Measurements from ENCODE around the gene PCBD1.
"Not testable (repeated sequence)": the region's sequence is repeated elsewhere in the genome, so short reads cannot be mapped to it uniquely, and the experiment has no call there.

Gene PCBD1

DNA sequence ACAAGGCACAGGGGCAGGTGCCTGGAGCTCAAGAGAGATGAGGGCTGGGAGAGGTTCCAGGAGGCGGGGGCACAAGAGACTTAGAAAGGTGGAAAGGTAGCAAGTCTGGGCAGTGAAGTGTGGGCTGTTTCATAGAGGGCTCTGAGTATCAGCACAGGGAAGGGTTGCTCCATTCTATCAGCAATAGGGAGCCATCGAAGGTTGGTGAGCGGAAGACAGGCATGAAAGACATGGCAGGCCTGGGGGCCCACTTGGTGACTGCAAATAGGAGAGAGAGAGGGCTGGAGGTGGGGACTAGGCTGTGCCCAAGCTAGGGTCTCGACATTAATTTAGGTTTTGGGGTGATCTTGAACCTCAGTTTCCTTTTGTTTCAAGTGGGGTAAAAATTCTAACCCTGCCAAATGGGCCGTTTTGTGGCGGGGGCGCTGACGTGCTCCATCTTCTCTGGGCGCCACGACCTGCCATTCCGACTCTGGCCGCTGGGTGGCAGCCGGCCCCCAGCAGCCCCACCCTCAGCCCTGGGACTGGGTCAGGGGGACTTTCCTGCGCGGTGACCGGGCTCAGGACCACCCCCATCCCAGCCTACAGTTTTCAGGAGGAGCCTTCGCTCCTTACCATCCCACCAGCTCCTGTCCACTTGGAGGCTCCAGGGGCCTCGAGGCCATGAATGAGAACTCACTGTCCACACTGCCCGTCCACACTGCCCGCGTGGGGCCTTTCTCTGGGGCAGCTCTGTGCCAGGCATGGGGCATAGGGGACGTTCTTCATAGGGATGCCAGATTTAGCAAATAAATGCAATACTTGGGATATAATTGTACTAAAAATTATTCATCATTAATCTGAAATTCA is 37.2 kb upstream of the PCBD1 start:
- Mint-ChIP-seq H3K4me1 (ENCODE audit: low read depth) (no peaks in the 10 kb centered on the region), H3K4me3 (no peak overlapping the region), H3K27me3 (peaks cover 9% of the 10 kb centered on the region), H3K9me3 (no peaks in the 10 kb centered on the region), H3K27ac (no peak overlapping the region), H3K36me3 (ENCODE audit: low read depth) (no peaks in the 10 kb centered on the region)

DNA sequence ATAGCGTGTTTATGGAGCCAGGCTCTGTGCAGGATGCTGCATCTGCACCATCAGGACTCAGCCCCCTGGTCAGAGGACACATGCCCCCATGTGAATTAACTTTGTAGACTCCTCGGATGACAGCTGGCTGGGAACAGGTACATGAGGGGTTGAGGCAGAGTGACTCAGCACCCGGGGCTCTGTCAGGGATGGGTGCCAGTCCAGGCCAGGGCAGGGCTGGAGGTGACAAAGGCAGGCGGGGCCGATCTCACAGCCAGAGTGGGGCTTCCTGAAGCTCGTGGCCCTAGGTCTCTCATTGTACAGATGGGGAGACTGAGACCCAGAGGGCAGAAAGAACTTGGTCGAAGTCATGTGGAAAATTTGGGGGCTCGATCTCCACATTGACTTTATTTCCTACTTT is 35.3 kb upstream of the PCBD1 start:
- H3K4me1 Mint-ChIP-seq (ENCODE audit: low read depth): no peaks in the 10 kb centered on the region
- H3K9me3 Mint-ChIP-seq: no peaks in the 10 kb centered on the region
- no peak overlapping the region for H3K4me3 Mint-ChIP-seq
- no peaks in the 10 kb centered on the region for H3K36me3 Mint-ChIP-seq (ENCODE audit: low read depth)
- peaks cover 9% of the 10 kb centered on the region for H3K27me3 Mint-ChIP-seq
- H3K27ac Mint-ChIP-seq: no peak overlapping the region

DNA sequence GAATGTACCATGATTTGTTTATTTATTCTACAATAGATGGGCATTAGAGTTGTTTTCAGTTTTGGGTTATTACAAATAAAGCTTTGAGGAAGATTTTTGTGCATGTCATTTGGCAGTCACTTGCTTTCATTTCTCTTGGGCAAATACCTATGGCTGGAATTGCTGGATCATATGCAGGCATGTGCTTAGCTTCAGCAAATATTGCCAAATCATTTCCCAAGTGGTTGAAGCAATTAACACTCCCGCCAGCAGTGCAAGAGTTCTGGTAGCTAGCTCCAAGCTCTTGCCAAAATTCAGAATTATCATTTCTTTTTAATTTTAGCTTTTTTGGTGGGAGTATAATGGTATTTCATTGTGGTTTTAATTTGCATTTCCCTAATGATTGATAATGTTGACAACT is 32.9 kb upstream of the PCBD1 start:
- Mint-ChIP-seq H3K27ac (no peak overlapping the region), H3K36me3 (ENCODE audit: low read depth) (no peaks in the 10 kb centered on the region), H3K9me3 (no peaks in the 10 kb centered on the region), H3K4me3 (no peak overlapping the region), H3K27me3 (peaks cover 9% of the 10 kb centered on the region), H3K4me1 (ENCODE audit: low read depth) (no peaks in the 10 kb centered on the region)

DNA sequence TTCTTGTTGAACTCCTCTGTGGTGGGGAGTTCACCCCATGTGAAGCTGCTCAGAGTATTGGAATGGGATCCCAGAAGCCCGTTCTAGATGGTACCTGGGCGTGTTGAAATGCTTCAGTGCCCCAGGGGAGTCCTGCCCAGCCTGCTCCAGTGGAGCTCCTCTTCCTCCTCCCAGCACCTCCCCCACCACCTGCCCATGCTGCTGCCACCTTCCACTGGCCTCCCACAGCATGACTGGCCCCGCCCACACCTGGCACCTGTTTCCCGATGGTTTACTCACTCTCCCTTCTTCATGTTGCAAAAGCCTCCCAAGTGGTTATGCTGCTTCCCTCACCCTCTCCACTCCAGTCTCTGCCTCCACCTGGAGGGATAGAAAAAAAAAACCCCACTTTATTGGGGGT is 32.2 kb upstream of the PCBD1 start:
- Mint-ChIP-seq H3K9me3 (no peaks in the 10 kb centered on the region), H3K27me3 (peaks cover 9% of the 10 kb centered on the region), H3K27ac (no peak overlapping the region), H3K4me3 (no peak overlapping the region), H3K36me3 (ENCODE audit: low read depth) (no peaks in the 10 kb centered on the region), H3K4me1 (ENCODE audit: low read depth) (no peaks in the 10 kb centered on the region)

DNA sequence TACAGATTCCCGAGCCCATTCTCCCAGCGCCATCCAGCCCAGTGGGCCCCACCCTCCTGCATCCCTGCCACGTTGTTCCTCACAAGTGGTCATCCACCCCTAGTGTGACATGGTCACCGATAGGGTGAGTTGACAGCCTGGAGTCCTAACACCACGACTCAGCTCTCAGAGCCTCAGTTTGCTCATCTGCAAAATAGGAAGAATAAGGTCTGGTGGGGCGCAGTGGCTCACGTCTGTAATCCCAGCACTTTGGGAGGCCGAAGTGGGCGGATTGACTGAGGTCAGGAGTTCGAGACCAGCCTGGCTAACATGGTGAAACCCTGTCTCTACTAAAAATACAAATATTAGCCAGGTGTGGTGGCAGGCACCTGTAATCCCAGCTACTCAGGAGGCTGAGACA is 31.5 kb upstream of the PCBD1 start:
- not testable (repeated sequence) for H3K36me3 Mint-ChIP-seq (ENCODE audit: low read depth); H3K4me3 Mint-ChIP-seq; H3K9me3 Mint-ChIP-seq; H3K4me1 Mint-ChIP-seq (ENCODE audit: low read depth); H3K27me3 Mint-ChIP-seq; H3K27ac Mint-ChIP-seq

GRCh38 chr10:70918851-70919530 is 30.6 kb upstream of the PCBD1 start:
- Mint-ChIP-seq H3K27me3 (peaks cover 5% of the 10 kb centered on the region), H3K9me3 (no peaks in the 10 kb centered on the region), H3K36me3 (ENCODE audit: low read depth) (no peaks in the 10 kb centered on the region), H3K4me3 (no peak overlapping the region), H3K27ac (no peak overlapping the region), H3K4me1 (ENCODE audit: low read depth) (no peaks in the 10 kb centered on the region)

DNA sequence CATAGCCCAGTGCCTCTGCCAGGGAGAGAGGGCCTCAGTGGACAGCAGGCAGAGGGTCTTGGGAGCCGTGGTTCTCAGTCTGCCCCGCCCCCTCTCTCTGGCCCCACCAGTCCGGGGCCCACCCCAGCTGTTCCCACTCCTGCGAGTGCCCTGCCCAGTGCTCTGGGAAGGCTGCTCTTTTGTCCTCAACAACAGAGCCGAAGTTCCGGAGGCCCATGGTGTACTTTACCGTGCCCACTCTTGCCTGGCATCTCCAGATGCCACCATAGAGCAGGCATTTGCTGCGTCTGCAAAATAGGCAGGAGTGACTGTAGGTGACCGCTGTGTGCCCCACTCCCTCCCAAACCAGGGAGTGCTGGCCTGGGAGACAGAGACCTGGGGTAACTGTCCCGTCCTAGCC is 29.3 kb upstream of the PCBD1 start:
- Mint-ChIP-seq H3K9me3 (no peaks in the 10 kb centered on the region), H3K36me3 (ENCODE audit: low read depth) (no peaks in the 10 kb centered on the region), H3K27me3 (peaks cover 5% of the 10 kb centered on the region), H3K27ac (no peak overlapping the region), H3K4me1 (ENCODE audit: low read depth) (no peaks in the 10 kb centered on the region), H3K4me3 (no peak overlapping the region)

DNA sequence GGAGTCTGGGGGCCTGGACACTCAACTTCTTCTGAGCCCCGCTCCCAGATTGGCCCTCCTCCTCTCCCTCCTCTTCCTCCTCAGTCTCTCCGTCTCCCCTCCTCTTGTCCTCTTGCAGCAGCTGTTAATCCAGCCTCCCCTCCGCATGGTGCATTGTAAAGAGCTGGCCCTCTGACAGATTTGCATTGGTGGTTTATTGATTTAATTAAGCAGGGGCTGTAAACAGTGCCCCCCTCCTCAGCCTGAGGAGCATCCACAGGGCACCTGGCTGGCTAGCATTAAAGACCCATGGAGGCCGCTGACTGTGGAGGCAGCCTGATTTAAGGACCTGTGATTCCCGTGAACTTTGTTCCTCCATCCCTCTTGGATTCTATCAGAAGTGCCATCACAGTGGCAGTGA is 28.9 kb upstream of the PCBD1 start:
- no peaks in the 10 kb centered on the region for H3K36me3 Mint-ChIP-seq (ENCODE audit: low read depth)
- H3K4me1 Mint-ChIP-seq (ENCODE audit: low read depth): no peaks in the 10 kb centered on the region
- H3K27ac Mint-ChIP-seq: no peak overlapping the region
- peaks cover 5% of the 10 kb centered on the region for H3K27me3 Mint-ChIP-seq
- H3K4me3 Mint-ChIP-seq: no peak overlapping the region
- H3K9me3 Mint-ChIP-seq: no peaks in the 10 kb centered on the region

DNA sequence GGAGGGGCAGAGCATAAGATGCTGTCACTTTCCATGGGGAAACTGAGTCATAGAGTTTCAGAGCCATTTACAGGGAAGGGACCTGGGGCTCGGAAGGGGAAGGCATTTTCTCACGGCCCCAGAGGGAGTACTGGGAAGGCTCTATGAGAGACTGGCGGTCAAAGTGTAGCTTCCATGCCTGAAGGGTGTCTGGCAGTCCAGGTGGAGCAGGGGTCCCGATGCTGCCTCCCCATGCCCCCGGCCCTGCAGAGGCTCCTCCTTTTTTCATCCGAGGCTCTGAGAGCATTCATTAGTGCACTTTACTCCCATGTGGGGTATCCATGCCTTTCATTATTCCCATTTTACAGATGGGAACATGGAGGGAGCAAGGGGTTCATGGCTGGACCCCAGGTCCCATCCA is 27.9 kb upstream of the PCBD1 start:
- no peaks in the 10 kb centered on the region for H3K9me3 Mint-ChIP-seq
- H3K36me3 Mint-ChIP-seq (ENCODE audit: low read depth): no peaks in the 10 kb centered on the region
- no peaks in the 10 kb centered on the region for H3K4me1 Mint-ChIP-seq (ENCODE audit: low read depth)
- H3K4me3 Mint-ChIP-seq: no peak overlapping the region
- peaks cover 5% of the 10 kb centered on the region for H3K27me3 Mint-ChIP-seq
- no peak overlapping the region for H3K27ac Mint-ChIP-seq

- H3K4me1 Mint-ChIP-seq (ENCODE audit: low read depth): no peaks in the 10 kb centered on the region
- H3K9me3 Mint-ChIP-seq: no peaks in the 10 kb centered on the region
- no peaks in the 10 kb centered on the region for H3K36me3 Mint-ChIP-seq (ENCODE audit: low read depth)
- H3K27me3 Mint-ChIP-seq: peaks cover under 1% of the 10 kb centered on the region
- H3K4me3 Mint-ChIP-seq: no peak overlapping the region
- H3K27ac Mint-ChIP-seq: no peak overlapping the region
Observed at GRCh38 chr10:70915806-70916205, 27.4 kb upstream of the PCBD1 start.

GRCh38 chr10:70915206-70915605 is 26.8 kb upstream of the PCBD1 start:
- Mint-ChIP-seq H3K36me3 (ENCODE audit: low read depth) (no peaks in the 10 kb centered on the region), H3K4me1 (ENCODE audit: low read depth) (no peaks in the 10 kb centered on the region), H3K9me3 (no peaks in the 10 kb centered on the region), H3K4me3 (no peak overlapping the region), H3K27me3 (no peaks in the 10 kb centered on the region), H3K27ac (no peak overlapping the region)

GRCh38 chr10:70914316-70914864 is 26.0 kb upstream of the PCBD1 start:
- no peaks in the 10 kb centered on the region for H3K36me3 Mint-ChIP-seq (ENCODE audit: low read depth)
- H3K9me3 Mint-ChIP-seq: no peaks in the 10 kb centered on the region
- no peaks in the 10 kb centered on the region for H3K27me3 Mint-ChIP-seq
- no peak overlapping the region for H3K4me3 Mint-ChIP-seq
- no peak overlapping the region for H3K27ac Mint-ChIP-seq
- no peaks in the 10 kb centered on the region for H3K4me1 Mint-ChIP-seq (ENCODE audit: low read depth)

GRCh38 chr10:70913893-70914240 is 25.5 kb upstream of the PCBD1 start:
- Mint-ChIP-seq H3K36me3 (ENCODE audit: low read depth) (no peaks in the 10 kb centered on the region), H3K27me3 (no peaks in the 10 kb centered on the region), H3K27ac (no peak overlapping the region), H3K9me3 (no peaks in the 10 kb centered on the region), H3K4me3 (no peak overlapping the region), H3K4me1 (ENCODE audit: low read depth) (no peaks in the 10 kb centered on the region)

- Mint-ChIP-seq H3K27me3 (no peaks in the 10 kb centered on the region), H3K27ac (no peak overlapping the region), H3K36me3 (ENCODE audit: low read depth) (no peaks in the 10 kb centered on the region), H3K4me3 (no peak overlapping the region), H3K4me1 (ENCODE audit: low read depth) (no peaks in the 10 kb centered on the region), H3K9me3 (no peaks in the 10 kb centered on the region)
Observed at GRCh38 chr10:70913191-70913892, 25.0 kb upstream of the PCBD1 start.

- no peaks in the 10 kb centered on the region for H3K9me3 Mint-ChIP-seq
- H3K27ac Mint-ChIP-seq: no peak overlapping the region
- no peaks in the 10 kb centered on the region for H3K4me1 Mint-ChIP-seq (ENCODE audit: low read depth)
- H3K4me3 Mint-ChIP-seq: no peak overlapping the region
- no peaks in the 10 kb centered on the region for H3K36me3 Mint-ChIP-seq (ENCODE audit: low read depth)
- no peaks in the 10 kb centered on the region for H3K27me3 Mint-ChIP-seq
Observed at GRCh38 chr10:70912556-70912955, 24.2 kb upstream of the PCBD1 start.

Data from stimulated activated naive CD8-positive, alpha-beta T cell treated with anti-CD3 and anti-CD28 coated beads, Interleukin-15, Interleukin-2, amounts not matched to agents 100 ng/mL and 50 ng/mL, for 24 hours (primary cell).